Stimulated activated CD8-positive, alpha-beta memory T cell treated with anti-CD3 and anti-CD28 coated beads, Interleukin-12 subunit alpha, Interleukin-12 subunit beta, amount 100 ng/mL, for 24 hours (primary cell): Measurements from ENCODE around the gene KCNN4.
"Not testable (repeated sequence)": the region's sequence is repeated elsewhere in the genome, so short reads cannot be mapped to it uniquely, and the experiment has no call there.

ENCODE experiments used
- DNase-seq: peaks from one replicate; pipeline ENCODE4 v3.0.0-alpha.2; 2020; ENCODE audit errors: extremely low read depth

The KCNN4 gene

GRCh38 chr19:43798546-43799409, 18.0 kb upstream of the KCNN4 start:
- no peak for DNase-seq

DNA sequence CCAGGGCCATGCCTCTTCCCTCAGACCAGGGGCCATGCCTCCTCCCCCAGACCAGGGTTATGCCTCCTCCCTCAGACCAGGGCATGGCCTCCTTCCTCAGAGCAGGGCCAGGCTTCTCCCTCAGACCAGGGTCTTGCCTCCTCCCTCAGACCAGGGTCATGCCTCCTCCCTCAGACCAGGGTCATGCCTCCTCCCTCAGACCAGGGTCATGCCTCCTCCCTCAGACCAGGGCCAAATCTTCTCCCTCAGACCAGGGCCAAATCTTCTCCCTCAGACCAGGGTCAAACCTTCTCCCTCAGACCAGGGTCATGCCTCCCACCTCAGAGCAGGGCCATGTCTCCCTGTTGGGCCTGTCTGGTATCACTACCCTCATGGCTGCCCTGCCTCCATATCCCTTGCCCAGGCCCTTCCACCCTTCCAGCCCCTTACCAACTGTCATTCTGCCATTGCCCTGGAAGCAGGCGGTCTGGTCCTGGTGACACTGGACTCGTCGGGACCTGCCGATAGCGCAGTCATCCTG, 17.3 kb upstream of the KCNN4 start:
- no peak for DNase-seq

GRCh38 chr19:43797556-43797955, 16.8 kb upstream of the KCNN4 start:
- no peak for DNase-seq

DNA sequence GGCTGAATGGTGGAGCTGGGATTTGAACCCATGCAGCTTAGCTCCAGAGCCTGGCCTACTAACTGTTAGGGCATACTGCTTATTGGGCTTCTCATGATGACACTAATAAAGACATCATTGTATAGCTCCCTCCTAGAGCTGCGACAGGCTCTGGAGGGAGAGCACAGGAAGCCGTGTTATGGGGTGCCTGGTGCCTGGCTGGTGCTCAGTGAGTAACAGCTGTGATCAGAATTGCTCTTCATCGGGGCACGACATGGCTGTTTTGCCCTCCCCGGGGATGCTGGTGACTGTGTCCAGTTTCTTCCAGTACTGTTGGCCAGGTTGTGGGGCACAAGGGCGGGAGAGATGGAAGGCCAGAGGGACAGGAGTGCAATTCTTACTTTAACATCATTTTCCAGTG, 16.3 kb upstream of the KCNN4 start:
- DNase-seq: no peak

GRCh38 chr19:43790587-43790986, 9.8 kb upstream of the KCNN4 start:
- DNase-seq: no peak

DNA sequence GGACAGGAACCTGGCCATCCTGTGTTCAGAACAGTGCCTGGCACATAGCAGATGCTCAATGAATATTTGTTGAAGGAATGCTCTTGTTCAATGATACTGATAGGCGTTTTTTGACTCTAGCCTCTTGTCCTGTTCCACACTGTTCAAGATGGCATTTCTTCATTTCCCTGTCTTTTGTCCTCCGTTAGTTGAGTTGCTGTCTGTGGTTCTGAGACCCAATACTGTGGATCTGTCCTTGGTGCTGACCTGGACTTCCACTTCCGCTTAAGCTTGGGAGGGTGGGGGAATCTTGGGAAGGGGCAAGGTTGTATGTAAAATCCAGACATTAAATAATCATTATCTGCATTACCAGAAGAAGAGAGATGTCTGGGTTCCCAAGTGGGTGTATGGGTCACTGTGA, 8.3 kb upstream of the KCNN4 start:
- no peak for DNase-seq

DNA sequence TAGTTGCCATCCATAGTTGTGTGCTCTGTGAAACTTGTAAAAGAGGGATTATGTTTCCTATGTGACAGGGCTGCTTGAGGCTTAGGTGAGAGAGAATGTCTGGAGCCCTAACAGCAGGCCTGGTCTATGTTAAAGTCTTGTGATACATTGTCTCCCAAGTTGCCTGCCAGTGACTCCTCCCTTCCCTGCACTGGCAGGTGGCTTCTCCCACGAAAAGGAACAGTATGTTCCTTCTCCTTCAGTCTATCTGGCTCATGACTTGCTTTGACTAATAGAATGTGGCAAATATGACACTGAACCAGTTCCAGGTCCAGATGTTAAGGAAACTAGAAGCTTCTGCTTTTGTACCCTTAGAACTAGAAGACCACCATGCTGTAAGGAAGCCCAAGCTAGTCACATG, 5.9 kb upstream of the KCNN4 start:
- DNase-seq: no peak

- no peak for DNase-seq
These were observed 4.4 kb upstream of the KCNN4 start for GRCh38 chr19:43784981-43785808.

DNA sequence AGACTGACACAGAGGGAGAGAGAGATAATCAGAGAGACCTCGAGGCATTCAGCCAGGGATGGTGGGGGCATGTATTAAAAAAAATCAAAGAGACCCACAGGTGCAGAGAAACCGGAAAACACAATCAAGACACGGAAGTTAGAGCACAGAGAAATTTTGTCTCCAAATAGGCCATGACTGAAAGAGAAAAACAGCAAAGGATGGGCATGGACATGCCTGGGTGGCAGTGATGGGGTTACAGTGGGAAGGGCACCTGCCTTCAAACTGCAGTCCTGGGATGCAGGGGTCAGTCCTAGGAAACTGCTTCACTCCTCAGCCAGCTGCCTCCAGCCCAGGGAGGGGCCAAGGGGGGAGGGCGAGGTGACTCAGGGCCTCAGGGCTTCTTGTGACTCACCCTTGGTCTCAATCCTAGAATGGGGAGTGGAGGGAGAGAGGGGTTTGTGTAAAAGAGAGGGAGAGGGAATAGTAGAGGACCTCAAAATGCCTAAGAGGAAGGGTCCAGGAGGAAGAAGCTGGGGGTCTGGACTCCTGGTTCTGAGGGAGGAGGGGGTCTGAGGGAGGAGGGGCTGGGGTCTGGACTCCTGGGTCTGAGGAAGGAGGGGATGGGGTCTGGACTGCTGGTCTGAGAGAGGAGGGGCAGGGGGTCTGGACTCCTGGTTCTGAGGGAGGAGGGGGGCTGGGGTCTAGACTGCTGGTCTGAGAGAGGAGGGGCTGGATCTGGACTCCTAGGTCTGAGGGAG, 3.6 kb upstream of the KCNN4 start:
- peak; percentile 42 for DNase-seq

GRCh38 chr19:43783636-43784035, 2.9 kb upstream of the KCNN4 start:
- no peak for DNase-seq

DNA sequence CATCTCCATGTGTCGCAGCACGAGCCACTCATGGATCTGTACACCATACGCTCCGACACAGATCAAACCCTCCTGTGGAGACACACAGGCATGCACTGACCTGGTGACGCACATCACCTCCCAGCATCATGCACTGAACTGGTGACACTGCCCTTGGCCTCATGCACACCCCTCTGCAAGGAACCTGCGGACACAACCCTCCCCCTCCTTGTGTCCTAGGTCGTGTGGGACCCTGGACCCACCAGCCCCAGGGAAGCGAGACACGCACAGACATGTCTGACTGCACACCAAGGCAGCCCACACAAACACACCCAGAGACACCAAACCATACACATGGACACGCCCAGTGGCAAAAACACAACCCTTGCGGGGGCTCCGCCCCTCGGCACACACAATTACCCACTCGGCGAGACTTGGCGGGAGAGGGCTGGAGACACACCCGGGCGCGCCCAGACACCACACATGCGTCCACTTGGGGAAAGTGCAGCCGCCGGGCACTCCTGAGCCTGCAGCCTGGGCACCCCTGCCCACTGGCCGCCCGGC, 2.0 kb upstream of the KCNN4 start:
- no peak for DNase-seq

GRCh38 chr19:43782311-43782660, 1.5 kb upstream of the KCNN4 start:
- DNase-seq: no peak

- no peak for DNase-seq
These were observed 997 bp upstream of the KCNN4 start for GRCh38 chr19:43781630-43782310.

DNA sequence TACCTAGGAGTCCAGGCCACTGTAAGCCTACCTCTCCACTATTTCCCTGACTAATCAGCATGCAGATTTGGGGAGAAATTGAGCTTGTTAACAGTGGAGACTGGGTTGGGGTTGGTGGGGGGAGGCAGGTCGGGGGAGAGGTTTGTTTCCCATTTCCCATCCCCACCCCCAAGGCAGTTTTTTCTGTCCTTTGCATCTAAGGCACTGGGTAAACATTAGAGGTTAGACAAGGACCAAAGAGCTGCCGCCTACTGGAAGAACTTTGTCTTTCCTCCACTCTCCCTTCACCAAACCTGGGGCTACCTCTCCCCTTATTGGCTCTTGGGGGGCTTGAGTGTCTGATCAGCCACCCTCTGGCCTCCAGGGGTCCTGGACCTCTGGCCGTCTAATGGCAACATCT, 953 bp downstream of the KCNN4 start:
- no peak for DNase-seq

GRCh38 chr19:43779147-43779819, 1.5 kb downstream of the KCNN4 start:
- DNase-seq: no peak

DNA sequence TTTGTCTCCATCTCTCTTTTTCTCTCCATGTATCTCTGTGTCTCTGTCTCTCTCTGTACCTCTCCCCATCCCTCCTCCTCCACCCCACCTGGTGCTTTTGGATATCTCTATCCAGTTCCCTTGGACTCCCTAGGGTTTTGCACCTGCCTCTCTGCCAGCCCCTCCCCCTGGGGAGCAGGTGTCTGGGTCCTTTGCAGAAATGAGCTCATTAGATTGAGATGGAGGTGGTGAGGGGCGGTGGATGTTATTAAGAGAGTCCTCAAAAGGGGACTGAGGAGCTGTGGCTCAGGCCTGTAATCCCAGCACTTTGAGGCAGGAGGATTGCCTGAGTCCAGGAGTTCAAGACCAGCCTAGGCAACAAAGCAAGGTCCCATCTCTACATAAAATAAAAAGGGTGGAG, 2.1 kb downstream of the KCNN4 start:
- DNase-seq: no peak

DNA sequence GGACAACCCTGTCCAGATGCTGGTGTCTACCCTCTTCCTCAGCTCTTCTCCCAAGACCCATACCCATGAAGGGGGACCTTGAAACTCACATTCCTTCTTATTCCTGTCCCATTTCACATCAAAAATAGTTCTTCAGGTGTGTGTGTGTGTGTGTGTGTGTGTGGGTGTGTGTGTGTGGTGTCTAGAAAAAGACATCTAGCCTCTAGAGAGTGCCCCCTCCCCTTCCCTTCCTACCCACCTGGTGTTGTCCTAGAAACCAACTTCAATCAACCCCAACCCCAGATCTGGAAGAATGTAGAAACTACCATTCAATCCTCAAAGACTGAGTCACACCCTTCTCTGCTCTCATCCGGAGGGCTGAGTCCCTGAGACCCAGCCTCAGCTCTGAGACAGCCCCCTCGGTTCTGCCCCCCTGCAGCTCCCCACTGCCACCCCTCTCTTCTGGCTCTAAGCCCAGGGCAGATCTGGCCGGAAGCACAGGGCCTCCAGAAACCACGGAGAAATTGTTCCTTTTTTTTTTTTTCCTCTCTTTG, 3.5 kb downstream of the KCNN4 start:
- no peak for DNase-seq

DNA sequence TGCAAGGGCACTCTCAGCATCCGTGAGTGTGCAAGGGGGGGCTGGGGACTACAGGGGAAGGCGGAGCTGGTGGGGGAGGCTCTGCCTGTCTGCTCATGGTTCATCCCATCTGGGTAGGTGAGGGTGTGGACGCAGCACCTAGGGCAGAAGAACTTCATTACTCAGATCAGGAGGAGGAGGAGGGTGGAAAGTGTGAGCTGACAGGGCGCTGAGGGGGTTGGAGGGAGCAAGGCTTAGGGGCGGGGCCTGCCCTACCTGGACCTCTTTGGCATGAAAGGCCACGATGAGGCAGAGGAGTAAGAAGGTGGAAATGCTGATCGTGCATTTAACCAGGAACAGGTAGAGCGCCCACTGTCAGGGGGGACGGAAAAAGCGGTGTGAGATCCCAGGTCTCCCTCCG, 4.5 kb downstream of the KCNN4 start:
- DNase-seq: no peak

DNA sequence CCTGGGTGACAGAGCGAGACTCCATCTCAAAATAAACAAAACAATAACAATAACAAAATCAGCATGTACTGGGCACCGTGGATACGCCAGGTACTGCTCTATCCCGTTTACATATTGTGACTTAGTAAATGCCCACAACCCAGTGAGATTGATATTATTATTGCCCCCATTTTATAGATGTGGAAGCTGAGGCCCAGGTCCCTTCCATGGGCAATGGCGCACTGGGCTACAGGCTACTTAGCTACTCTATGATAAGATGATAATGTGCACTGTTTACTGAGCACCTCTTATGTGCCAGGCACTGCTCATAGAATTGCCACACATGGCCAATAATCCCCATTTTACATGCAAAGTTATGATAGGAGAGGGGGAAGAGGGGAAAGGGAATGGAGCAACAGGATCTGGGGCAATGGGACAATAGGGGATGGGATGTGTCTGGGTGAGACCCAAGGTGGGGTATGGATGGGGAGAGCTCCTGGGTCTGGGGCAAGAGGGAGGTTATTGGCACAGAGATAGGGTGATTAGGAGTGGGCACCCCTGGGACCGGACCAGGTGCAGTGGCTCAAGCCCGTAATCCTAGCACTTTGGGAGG, 5.4 kb downstream of the KCNN4 start:
- DNase-seq: no peak

- not testable (repeated sequence) for DNase-seq
These were observed 5.9 kb downstream of the KCNN4 start for GRCh38 chr19:43774940-43775258.
